Hematopoietic multipotent progenitor cell treated with erythropoietin and hydrocortisone succinate and interleukin-3 and kit ligand, for 17 days (in vitro differentiated cells): Measurements from ENCODE around the gene TCF4.

Source experiments
- DNase-seq: peaks from one replicate; pipeline ENCODE4 v3.0.0-alpha.2; 2015; ENCODE audit warnings: low spot score

The TCF4 gene

DNA sequence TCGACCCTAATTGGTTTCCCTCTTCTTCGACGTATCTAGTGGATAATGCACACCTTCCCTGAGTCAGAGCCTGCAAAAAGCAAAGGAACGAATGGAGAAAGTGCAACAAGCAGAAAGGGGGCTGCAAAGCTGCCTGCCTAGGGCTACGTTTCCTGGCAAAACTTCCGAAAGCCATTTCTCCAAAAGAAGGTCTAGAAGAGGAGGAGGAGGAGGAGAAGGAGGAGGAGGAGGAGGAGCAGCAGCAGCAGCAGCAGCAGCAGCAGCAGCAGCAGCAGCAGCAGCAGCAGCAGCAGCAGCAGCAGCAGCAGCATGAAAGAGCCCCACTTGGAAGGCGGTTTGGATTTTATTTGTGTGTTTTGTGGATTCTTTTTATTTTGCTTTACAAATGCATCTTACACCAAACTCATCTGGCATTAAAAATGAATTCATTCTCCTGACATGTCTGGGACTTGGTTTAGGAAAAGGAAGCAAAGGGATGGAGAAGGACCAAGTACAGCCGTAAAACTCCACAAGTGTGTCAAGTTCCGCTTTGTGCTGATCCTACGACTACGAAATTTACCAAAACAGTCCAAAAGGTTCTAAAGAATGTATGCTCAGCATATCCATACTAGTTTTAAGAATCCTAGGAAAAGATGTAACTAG lies 2.0 kb downstream of the TCF4 start:
- DNase-seq = peak; percentile 22

DNA sequence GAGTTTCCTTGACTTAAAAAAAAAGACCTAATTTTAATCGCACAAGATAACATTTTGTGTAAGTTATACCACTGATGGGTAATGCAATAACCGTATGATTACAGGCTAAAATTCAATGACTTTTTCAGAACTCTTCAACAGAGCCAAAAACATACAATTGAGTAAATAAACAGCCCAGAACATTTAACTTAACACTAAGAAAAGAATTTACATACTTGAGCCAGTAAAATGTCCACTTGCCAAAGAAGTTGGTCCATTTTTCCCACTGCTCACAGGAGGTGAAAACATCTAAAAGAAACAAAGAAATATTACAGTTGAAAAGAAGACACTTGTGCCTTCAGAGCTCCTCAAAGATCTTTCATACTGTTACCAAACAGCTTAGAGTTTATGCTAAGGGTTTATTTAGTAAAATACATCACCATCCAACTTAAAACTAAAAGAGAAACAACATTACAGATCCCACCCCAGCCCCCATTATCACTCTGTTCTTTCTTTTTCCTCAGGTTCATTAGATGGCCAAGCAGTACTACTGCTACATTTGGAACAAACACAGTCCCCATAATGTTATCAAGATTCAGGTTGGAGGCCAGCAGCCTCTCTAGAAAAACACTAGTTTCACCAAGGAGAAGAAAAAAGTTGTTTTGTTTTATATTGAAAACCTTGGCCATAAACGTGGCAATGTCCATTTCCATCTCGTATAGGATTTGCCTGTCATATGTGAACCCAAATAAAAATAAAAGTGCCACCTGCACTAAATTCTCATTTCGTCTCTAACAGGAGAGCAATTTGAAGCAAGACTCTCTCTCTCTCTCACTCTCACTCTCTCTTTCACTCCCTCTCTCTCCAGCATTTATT lies 2.7 kb downstream of the TCF4 start:
- DNase-seq = no peak

DNA sequence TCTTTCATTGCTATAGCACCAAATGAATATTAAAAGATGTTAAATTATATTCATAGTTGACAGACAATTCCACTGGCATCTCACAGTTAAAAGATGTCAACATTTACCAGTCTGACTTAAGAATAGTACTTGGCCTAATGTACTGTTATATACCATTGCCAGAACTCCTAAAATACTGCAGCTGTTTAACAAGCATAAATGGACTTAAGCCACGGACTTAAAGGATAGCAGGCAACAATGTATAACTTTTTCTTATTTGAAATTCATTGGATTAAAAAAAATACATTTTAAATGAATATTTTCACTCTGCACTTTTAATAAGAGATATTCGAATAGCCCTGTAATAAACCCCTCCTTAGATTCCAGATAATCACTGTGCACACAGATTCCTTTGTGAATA lies 3.8 kb downstream of the TCF4 start:
- no peak for DNase-seq

DNA sequence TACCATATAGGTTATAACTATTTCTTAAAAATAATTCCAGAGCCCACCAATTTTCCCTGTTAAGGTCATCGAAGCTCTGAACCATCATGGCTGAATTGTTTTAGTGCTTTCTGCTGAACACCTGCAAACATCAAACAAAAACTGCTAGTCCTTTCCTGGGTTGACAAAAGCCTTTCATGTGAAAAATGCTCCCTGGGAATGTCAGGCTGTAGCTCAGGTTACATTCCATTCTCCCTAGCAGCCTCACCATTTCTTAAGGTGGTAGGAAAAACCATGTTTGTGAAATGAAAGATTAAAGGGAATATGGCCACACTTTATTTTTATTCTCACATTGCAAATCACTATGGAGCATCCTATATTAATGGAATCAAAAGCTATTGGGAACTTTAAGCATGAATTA lies 5.7 kb downstream of the TCF4 start:
- DNase-seq = no peak

DNA sequence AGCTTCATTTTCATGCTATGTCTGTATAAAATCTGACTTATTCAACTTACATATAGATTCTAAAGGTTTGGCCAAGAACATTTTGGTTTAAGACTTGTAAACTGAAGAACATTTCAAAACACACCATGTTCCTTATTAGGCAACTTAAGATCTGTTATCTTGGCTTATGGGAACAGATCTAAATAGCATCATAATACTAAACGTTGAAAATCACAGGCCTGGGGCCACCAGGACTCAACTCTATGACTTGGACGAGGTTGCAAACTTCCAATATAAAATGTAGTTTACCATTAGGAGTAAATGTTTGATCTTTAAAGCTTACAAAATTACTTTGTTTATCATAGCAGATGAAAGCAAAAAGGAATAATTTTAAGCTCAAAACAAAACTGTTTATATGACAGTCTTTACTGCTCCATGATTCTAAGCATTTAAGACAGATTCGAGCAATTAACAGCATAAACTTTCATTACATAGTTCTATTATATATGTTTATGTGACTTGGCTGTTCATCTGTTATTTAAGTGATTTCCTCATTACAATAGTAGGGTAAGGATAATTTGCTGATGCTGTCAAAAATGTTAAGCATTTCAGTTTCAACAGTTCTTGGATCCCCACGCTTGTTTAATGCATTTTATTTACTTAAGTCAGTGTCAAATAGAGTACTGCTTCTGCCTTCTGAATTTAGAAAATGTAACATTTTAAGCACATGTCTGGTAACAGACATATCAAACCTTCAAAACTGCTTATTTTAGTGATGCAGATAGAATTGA lies 8.3 kb downstream of the TCF4 start:
- DNase-seq = no peak

DNA sequence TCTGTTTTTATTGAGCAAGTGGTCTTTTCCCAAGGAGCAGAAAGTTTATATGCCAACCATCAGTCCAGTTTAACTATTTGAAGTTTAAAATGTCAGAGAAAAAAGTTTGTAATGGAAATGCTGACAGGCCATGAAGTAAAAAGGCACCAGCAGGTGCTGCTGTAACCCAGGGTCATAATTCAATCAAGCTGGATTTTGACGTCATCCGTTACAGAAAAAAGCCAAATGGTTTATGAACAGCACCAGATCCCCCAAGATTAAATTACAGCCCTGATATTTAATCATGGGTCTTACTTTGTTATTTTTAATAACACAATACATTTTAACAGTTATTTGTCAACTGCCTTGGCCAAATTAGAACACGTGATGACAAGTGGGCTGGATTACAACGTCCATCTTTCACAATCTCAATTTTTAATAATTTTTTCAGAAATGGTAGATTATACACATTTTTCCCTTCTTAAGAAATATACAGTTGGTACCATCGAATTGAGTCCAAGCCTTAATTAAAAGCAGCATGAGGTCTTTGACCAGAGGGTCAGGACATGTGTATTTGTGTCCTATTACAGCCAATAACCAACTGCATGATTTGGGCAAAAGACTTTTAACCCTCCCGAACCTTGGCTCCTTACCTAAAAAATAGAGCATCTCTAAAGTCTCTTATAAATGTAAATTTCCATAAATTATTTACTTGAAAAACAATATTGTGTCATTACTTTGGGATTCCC lies 10.0 kb downstream of the TCF4 start:
- DNase-seq = no peak

DNA sequence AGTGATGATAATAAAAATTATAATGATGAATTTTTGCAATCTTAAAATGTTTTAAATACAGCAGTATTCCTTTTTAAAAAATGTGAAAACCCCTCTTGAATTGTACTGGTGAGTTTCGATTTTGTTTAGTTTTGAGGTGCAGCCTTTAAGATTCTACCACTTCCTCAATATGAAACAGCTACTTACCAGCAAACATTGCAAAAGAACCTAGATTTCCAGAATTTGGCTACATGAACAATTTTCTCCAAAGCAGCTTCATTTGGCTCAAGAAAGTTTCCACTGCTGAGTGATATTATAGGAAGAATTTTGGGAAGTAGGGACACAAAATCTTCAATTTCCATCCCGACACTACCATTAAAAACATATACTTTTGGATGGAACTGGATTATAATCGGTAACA lies 12.0 kb downstream of the TCF4 start:
- DNase-seq = no peak

DNA sequence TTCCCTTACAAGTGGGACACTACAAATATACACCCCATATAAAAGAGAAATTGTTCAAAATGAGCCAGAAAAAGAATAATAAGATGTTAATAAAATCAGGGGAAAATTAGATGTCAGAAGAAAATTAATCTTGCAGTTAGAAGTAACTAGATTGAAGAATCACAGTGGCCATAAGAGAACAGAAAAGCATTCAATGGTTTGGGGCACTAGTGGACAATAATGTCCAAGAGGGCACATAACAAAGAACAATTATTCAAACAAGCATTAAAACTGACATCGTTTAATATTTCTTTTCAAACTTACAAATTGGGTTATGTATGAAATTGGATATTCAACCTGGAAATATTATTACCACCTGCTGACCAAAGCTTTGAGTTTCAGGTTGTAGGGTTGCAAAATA lies 12.9 kb downstream of the TCF4 start:
- no peak for DNase-seq

DNA sequence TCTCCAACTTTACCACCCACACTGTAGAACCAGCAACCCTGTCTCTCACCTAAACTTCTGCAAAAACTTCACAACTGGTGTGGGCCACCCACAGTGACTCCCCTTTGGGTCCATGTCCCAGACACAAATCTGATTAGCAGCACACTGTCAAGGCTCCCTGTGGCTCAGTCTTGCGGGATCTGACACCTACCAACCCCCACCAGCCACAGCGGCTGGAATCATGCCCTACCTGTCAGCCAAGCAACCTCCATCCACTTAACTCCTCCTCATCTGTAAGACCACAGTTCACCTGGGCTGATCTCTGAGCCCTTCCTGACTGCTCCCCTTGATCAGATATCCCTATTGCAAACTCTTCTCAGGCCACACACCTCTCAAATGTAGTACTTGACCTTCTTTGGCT lies 14.6 kb downstream of the TCF4 start:
- DNase-seq = no peak

DNA sequence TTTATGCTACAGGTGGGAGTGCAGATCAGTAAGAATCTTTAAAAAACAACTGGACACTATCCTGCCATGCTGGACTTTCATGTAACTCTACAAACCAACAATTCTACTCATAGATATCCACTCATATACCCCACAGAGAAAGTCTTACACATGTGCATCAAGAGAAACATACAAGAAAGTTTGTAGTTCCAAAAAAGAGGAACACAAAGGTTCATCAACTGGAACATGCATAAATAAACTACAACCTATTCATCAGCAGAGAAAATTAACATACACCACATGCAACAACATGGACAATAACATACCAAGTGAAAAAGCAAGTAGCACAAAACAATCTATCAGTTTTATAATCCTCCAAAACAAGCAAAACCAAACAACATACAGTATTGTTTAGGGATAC lies 17.0 kb downstream of the TCF4 start:
- no peak for DNase-seq

DNA sequence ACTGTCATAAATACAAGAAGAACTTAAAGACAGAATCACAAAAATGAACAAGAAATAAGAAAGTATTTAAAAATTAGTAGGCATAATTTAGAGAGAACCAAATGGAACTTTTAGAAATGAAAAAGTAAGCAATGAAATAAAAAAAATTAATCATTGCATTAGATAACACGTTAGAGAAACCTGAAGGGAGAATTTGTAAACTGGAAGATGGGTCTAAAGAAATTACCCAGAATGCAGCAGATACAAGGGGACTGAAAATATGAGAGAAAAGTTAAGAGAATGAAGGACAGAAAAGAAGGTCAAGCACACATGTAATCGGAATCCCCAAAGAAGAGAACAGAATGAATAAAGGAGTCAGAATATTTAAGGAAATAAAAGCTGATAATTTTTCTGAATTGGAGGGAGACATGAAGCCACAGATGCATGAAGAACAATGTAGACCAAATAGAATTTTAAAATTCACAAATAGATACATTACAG lies 21.5 kb downstream of the TCF4 start:
- DNase-seq = no peak

DNA sequence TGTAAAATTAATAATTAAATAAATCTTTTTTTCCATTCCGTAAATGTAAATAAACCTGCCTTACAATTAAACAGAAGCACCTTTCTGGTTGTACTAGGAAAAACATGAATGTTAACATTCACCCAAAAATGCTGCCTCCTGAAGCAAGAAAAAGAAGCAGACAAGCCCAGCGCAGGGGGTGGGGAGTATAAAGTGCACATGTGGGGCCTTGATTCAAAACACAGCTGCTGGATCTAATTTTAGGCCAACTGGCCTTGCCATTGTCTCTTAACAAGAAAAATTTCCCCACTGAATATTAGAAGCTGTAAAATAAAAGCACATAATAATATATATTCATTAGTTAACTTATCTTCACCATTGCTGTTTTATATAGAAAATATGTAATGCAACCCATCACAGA lies 28.3 kb downstream of the TCF4 start:
- DNase-seq = no peak

DNA sequence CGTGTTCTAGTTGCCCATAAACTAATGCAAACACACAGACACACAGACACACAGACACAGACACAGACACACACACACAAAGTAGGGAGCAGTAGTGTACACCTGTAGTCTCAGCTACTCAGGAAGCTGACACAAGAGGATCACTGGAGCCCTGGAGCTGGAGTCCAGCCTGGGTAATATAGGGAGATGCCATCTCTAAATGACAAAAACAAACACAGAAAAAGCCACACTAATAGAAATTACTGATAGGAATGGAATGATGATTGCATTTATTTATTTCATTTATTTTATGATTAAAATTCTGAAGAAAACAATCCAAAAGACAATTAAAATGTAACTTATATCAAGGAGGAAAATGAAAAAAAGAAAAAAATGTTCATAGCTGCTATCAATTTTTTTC lies 30.8 kb downstream of the TCF4 start:
- DNase-seq = no peak

DNA sequence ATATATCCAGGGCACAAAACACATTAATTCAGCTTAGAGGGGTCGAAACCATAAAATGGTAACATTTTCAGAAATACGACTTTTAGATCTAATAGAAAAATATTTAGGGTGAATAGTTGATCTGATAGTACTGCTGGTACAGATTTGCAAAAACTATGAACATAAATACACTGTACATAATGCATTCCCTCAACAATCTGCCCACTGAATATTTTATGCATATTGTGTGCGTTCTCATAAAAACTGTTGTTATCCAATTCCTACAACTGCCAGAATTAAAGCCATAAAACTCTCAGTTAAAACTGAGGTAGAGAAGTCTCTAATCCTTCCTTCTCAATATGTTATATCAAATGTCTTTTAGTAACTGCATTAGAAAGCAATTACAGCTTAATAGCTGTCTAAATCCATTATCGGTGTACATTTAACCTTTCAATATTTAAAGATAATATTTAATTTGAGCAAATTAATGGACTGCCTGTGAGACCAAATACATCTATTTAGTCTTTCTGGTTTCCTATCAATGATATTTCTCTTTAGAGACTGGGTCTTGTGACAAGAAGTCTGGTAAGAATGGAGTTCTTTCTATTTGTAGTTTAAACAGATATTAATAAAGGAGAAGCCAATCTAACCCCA lies 32.5 kb downstream of the TCF4 start:
- DNase-seq = no peak

DNA sequence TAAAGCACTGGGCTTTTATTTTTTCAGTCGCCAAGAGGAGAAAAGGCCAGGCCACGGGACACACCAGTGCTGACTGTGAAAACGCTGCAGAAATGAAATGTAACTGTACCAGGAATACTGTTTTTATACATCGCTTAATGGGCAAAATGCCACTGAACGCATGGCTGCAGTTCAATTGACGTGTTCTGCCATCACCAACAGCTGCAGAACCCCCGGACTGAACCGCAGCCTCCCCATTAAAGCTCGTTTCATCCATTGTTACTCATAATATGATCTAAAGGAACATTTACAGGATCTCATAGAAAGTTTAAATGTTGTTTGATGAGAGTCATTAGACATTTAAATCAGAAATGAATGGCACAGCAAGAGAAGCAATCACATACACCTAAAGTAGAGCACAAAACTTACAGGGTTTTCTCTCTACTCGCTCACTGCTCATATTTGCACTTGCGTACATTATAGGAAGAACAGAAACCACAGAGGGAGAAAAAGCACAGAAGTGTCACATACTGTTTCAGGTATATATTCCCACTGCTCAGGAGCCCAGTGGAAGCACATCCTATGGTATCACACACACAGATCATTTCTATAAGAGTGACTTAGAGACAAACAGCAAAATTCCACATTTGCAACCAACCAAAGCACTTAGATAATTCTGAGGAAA lies 35.3 kb downstream of the TCF4 start:
- DNase-seq = no peak

DNA sequence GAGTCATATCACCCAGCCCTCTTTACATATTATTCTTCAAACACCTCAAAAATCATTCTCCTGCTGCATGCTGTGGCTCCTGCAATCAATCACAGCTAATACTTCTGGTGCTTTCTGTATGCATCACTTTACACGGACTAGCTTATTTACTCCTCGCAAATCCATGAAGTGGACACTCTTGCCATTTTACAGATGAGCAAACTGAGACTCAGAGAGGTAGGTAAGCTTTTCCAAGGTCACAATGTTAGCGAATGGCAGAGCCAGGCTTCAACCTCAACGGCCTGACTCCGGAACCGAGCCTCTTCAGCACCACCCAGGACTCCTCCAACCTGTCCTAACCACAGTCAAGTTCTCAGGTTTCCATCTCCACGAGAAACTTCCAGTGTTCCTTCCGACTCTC lies 36.8 kb downstream of the TCF4 start:
- no peak for DNase-seq

DNA sequence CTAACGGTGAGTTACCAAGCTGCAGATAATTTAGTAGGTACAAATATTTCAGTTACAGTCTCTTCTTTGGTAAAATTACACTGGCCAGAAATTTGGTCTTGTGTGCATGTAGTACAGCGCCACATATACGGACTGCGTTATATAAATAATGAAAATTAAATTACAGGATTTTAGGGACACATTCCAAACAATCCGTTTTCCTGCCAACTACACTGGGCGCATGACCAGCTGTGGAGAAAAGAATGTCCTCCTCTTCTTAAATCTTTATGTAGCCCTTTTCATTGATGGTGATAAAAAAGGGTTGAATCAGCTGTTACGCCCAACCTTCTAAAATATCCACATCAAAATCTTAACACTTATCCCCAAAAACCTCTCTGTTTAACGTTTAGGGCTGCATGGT lies 37.5 kb downstream of the TCF4 start:
- DNase-seq = no peak

DNA sequence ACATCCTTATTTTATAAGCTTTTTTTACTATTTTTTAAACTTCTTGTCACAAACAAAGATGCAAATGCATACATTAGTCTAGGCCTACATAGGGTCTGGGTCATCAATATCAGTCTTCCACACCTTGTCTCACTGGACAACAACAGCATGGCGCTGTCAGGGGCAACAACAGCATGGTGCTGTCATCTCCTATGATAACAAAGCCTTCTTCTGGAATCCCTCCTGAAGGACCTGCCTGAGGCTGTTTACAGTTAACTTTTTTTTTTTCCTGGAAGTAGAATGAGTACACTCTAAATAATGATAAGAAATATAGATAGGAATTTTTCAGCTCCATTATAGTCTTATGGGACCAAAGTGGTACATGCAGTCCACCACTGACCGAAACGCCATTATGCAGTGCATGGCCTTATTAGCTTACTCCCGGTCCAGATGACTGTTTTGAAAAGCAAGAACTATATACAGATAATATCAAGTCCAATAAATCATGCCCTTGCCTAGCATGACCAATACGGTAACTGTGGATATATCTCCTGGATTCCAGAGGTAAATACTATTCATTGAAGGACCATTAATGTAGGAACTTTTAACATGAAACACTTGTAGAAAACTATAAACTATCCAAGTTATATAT lies 38.4 kb downstream of the TCF4 start:
- no peak for DNase-seq

DNA sequence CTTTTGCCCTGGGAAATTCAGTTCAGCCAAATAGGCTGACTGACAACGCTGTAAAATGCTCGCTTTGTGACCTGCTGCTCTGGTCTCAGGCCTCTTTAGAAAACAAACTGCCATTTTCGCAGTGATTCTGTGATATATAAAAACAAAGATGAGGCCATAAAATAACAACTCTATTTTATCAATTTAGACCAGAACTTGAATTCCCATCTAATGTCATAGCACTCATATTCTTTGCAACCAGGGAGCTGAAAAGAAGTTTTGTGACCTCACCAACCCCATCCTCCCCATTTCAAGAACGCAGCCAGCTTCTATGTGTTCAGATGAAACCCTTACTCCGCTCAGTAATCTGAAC lies 40.3 kb downstream of the TCF4 start:
- DNase-seq = no peak

DNA sequence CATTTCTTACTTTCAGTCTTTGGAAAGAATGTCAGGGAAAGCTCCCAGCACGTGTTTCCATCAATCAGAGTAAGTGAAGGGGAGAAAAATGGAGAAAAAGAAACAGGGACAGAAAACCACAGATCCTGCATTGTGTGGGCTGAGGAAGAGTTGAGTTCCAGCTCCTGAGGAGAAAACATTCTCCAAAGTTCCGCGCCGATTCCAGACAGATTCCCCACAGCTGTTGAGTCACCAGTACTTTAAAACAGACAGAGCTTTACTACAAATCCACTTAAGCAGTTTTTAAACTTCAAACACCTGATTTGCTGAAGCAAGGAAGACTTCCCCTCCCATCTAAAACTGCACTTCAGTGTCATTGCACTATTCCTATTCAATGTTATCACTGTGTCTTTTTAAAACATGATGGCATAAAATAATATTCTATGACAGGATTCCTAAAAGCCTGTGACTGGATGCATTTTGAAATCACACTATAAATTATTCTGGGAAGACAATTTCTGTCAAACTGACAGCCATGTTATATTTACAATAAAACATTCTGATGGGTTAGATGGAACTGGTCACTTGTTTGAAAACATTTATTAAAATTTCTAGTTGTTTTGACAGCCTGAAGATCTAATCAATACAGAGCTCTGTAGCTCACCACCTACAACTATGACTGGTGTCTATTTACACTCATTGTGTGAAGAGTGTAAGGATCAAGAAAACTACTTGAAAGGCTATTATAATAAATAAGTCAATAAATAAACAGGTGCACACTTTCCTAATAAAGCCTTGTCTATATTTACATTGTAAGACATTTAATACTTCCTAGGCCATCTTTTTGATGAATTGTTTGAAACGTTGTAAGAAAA lies 40.9 kb downstream of the TCF4 start:
- DNase-seq = no peak
